ENCODE results near the gene ARHGAP11B.
"Not testable (repeated sequence)": the region's sequence is repeated elsewhere in the genome, so short reads cannot be mapped to it uniquely, and the experiment has no call there.

Gene ARHGAP11B

DNA sequence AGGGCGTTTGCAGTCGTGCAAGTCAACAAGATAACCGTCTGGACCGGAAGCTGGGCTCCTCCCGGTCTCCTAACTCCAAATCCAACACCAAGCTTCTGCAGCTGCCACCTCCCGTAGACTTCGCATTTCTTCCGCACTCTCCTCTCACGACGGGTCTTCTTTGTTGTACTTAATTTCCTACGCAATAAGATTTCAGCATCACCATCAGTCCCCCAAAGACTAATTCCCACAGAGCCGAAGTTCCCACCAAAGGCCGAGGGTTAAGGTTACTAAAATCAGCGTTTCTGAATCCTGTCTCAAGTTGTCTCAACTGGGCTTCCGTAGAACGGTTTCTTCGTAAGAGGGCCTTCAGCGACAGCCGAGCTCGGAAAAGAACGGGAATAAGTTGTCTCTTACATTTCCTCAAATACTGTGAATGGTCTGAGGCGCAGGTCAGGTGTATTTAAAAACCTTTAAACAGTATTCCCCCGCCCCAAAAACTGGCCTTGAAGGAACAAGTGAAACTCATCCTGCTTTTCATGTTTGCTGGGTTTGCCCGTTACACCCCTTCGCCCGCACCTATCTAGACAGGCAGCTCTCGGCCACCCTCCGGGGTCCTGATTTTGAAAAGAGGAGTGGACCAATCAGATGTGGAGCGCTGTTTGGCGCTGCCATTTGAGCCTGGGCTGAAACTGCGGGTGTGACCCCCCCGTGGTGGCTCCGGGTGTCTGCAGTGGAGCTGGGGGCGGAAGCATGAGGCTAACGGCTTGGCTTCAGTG lies at the start of gene ARHGAP11B:
TSS of gene ARHGAP11B (plus strand) at position 693 of the 758 bp plus-strand sequence.
- peak; percentile 97 for FAIRE-seq
- DNase-seq (ENCODE audit: insufficient read length, low spot score) = peak; percentile 31

DNA sequence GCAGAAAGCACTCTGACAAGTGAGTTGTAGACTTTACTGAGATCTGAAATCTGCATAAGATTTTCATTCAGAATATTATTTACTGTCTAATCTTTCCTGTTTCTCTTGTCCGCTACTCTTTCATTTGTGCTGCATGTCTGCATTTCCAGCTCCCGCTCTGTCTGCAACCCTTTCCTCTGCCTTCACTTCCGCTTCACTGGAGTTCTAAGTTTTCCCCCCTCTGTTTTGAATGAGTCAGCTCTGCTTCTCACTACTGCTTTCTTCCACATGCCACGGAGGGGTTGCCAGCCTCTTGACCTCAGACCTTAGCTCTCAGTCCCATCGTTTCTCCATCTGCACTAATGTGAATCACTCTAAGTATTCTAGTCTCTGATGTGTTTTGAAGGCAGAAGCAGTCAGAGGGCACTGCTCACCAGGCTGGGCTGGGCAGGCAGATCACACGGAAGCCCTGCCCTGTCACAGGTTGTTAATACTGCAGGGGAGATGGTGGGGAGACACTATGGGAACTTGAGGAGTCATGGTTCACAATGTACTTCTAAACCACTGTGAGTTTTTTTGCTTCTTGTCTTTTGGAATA lies 46.4 kb upstream of the ARHGAP11B start:
- not testable (repeated sequence) for DNase-seq (ENCODE audit: insufficient read length, low spot score); FAIRE-seq

DNA sequence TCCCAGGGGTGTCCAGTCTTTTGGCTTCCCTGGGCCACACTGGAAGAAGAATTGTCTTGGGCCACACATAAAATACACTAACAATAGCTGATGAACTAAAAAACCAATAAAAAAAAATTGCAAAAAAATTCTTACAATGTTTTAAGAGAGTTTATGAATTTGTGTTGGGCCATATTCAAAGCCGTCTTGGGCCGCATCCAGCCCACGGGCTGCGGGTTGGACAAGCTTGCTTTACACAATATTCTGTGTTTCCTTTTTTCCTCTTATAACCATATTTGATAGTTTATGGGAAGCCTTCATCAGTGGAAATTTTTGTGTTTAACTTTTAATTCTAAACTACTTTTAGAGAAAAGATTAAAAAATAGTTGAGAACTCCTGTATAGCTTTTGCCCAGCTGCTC lies 45.2 kb upstream of the ARHGAP11B start:
- FAIRE-seq; DNase-seq (ENCODE audit: insufficient read length, low spot score): not testable (repeated sequence)

DNA sequence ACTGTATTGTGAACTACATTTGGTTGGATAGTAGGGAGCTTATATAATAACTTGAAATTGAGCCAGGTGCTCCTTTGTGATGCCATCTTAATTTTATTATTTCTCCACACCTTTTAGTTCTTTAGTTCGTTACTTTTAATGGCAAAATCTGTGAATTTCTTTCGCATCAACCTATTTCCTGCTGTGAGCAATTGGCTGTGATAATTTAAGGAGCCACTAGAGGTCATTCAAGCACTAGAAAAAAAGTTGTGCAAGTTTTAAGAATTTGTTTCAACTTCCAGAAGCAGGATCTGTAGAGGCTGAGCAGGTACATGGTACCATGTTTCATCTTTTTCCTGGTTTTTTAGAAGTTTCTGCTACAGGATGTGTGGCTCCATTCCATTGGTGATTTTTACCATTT lies 27.0 kb upstream of the ARHGAP11B start:
- DNase-seq (ENCODE audit: insufficient read length, low spot score); FAIRE-seq: not testable (repeated sequence)

DNA sequence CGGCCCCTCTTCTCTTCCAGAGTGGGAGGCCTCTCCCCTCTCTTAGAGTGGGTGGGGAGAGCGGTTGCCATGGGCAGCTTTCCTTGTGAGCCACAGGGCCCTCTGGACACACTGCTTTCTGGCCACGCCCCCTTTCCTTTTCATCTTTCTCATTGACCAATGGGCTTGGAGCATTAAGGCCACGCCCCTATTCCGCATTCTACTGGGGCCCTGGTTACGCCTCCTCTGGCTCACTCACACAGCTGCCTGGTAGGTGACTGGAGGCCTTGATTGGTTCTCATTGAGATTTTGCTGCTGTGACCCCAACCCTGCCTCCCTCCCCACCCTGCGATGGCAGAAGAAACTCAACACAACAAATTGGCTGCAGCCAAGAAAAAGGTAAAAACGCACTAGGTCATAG lies 22.1 kb upstream of the ARHGAP11B start, which contains the start of gene GOLGA8H:
TSS of gene GOLGA8H (plus strand) at position 233 of the 400 bp plus-strand sequence. CDS start at position 331, 98 bp downstream.
- FAIRE-seq; DNase-seq (ENCODE audit: insufficient read length, low spot score): not testable (repeated sequence)

DNA sequence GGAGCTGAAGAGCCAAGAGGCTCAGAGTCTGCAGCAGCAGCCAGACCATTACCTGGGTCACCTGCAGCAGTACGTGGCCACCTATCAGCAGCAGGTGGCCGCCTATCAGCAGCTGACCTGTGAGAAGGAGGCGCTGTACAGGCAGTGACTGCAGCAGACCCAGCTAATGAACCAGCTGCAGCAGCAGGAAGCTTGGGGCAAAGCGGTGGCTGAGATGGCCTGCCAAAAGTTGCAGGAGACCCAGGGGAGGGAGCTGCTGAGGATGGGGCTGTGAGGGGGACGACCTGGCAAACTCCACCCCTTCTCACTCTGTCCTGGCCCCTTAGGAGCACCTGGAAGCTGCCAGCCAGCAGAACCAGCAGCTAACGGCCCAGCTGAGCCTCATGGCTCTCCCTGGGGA lies 13.7 kb upstream of the ARHGAP11B start:
- FAIRE-seq; DNase-seq (ENCODE audit: insufficient read length, low spot score): not testable (repeated sequence)

DNA sequence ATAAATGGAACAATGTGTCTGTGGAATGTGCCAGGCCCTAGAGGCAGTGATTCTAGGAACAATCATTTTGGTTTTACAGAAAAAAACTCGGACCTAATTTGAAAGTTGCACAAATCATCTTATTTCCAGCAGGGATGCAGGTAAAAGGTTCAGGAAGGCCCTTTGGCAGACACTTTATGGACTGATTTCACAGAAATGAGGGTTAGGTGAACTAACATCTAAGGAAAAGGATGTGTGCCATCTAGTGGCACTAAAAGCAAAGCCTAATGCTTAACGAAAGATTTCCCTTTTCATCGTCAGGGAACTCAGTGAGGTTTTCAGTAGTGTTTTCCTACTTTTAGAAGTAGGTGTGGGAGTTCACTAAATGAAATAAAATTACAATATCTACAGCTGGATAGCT lies 4.6 kb upstream of the ARHGAP11B start:
- FAIRE-seq = peak; percentile 91
- DNase-seq (ENCODE audit: insufficient read length, low spot score) = not testable (repeated sequence)

DNA sequence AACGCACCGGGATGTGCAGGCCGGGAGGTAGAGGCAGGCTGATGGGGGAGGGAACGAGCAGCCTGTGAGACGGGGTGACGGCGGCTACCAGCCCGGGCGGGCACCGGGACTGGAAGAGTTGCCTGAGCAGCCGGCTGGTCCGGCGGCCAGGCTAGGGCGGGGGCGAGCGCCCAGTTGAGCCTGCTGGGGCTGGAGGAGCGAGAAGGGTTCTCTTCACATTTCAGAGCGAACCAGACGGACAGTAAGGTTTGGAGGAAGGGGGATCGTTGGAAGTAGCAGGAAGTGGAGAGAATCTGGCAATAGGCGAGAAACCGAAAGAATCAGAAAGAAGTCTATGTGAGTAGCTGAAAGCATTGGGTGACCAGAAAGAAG lies 252 bp downstream of the ARHGAP11B start:
- not testable (repeated sequence) for FAIRE-seq

DNA sequence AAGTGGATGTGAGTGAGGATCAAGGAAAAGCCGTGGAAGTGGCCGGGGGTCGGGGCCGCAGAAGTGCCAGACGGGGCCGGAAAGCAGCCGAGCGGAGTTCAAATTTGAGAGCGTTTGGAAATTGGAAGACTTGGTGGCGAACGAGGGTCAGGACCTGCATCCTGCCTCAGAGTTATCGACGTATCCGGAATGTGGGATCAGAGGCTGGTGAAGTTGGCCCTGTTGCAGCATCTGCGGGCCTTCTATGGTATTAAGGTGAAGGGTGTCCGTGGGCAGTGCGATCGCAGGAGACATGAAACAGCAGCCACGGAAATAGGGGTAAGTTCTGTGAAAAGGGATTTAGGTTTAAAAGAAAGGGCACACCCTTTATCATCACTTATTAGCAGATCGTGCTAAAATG lies 704 bp downstream of the ARHGAP11B start:
- not testable (repeated sequence) for DNase-seq (ENCODE audit: insufficient read length, low spot score); FAIRE-seq

More for the DNA sequence above, 252 bp downstream of the ARHGAP11B start:
- DNase-seq (ENCODE audit: insufficient read length, low spot score) = not testable (repeated sequence)

DNA sequence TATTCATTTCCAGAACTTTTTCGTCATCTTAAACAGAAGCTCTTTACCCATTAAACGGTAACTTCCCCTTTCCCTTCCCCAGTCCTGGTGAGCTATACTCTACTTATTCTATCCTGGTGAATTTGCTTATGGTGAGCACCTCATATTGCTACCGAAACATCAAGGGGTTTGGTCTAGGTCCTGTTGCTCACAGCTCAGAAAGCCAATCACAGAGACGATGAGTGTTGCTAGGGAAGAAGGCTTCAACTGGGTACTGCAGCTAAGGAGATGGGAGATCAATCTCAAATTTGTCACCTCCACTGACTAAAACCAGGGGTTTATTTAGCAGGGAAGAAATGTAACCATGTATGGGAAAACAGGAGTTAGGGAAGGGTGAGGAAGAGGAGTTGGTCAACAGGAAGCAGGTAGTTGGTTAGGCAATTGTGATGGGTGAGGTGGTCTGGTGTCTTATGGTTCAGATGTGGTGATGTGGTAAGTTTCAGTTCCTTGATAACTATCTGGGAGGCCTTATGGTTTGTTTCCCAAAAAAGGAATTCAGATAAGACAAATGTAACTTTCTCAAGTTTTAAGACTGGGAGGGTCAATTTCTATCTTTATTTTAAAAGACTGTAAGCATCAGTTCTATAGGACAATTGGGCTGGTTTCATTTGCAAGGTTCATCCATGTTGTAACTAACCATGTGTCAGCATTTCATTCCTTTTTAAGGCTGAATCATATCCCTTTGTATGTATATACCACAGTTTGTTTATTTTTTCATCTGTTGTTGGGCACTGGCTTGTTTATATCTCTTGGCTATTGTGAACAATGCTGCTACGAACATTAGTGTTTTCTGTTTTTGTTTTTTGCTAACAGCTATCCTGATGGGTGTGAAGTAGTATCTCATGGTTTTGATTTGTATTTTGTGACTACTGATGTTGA lies 24.3 kb downstream of the ARHGAP11B start:
- DNase-seq (ENCODE audit: insufficient read length, low spot score) (peak; percentile 16), FAIRE-seq (peak; percentile 65)

DNA sequence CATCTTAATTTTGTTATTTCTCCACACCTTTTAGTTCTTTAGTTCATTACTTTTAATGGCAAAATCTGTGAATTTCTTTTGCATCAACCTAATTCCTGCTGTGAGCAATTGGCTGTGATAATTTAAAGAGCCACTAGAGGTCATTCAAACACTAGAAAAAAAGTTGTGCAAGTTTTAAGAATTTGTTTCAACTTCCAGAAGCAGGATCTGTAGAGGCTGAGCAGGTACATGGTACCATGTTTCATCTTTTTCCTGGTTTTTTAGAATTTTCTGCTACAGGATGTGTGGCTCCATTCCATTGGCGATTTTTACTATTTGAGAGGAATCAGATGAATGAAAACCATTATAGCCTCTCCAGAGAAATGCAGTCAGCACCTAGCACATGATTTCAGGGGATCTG lies 35.2 kb downstream of the ARHGAP11B start:
- FAIRE-seq; DNase-seq (ENCODE audit: insufficient read length, low spot score): not testable (repeated sequence)

DNA sequence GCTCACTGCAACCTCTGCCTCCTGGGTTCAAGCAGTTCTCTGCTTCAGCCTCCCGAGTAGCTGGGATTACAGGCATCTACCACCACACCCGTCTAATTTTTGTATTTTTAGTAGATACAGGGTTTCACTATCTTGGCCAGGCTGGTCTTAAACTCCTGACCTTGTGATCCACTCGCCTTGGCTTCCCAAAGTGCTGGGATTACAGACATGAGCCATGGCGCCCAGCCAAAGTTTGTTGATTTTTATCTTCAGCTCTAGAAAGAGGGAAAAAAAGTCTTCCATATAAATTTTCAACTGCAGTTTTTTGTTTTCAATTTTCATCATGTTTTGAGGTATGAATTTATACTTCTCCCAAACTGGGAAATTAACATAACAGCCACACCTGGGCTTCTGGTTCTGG lies 43.7 kb downstream of the ARHGAP11B start:
- not testable (repeated sequence) for DNase-seq (ENCODE audit: insufficient read length, low spot score); FAIRE-seq

DNA sequence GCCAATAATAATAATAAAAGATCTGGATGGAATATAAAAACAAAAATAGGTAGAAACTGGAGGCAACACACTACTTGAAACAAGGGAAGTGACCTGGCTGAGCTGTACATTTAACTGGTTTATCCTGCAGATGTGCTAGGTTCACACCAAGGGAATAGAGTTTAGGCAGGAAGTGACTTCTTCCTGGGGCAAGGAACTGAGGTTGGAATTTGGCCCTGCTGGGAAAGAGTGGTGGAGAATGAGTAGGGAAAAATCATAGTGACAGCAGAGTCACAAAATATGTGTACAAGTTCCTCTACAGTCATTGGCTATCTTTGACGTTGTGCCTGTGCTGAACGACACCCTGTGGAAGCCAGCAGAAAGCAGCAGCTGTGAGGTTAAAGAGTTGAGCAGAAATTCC lies 44.1 kb downstream of the ARHGAP11B start:
- FAIRE-seq (no peak), DNase-seq (ENCODE audit: insufficient read length, low spot score) (no peak)

DNA sequence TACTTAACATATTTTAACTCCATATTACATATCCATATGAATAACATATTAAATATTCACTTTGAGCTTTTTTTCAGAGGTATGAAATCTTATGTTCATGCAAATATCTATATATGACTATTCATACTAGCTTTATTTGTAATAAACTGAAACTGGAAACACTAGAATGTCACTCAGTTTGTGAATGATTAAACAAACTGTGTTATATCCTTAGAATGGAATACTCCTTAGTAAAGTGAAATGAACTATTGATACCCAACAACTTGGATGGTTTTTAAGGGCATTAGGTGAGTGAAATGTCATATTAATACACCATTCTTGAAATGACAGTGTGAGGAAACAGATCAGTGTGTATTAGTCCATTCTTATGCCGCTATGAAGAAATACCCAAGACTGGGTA lies 45.4 kb downstream of the ARHGAP11B start:
- DNase-seq (ENCODE audit: insufficient read length, low spot score) (no peak), FAIRE-seq (no peak)

DNA sequence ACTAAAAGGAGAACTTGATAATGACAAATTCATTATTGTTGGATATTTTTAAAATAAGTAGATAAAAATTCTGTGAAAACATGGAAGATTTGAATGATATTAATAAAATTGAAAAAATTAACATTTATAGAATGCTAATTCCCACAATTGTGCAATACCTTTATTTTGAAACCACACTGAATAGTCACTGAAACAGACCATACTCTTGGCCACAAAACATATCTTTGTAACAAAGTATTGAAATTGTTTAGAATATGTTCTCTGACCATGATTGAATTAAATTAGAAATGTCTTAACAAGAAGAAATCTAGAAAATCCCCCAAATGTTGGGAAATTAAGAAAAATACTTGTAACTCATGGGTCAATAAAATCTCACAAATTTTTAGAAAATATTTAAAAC lies 49.2 kb downstream of the ARHGAP11B start:
- DNase-seq (ENCODE audit: insufficient read length, low spot score) (no peak), FAIRE-seq (no peak)

DNA sequence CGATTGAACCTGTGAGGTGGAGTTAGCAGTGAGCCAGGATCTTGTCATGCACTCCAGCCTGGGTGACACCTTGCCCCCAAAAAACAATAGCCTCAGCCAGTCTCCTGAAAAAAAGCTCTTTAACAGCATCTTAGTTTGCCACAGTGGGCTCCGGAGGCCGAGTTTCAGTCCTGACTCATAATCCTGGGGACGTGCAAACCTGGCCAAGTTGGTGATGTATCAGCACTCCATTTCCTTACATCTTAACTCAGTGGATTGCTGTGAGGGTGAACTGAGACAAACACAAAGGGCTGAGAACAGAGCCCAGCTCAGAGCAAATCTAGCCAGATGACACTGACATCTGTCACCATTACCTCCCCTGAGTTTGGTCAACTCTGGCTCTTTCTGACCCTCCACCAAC lies 50.0 kb downstream of the ARHGAP11B start:
- not testable (repeated sequence) for DNase-seq (ENCODE audit: insufficient read length, low spot score); FAIRE-seq

DNA sequence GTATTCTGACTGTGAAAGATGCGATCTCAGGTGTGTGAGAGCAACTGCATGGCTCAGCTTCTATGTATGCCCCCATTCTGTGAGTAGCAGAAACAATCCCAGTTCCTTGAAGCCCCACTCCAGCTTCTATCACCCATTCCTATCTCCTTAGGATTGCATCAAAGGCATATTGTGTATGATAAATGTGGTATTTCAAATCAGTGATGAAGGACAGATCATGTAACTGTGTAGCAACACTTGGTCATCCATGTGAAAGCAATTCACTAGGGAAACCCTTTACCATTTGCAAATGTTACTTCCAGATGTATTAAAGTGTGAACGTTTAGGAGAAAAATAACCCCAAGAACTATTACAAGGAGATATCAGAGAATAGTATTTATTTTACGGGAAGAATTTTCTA lies 55.1 kb downstream of the ARHGAP11B start:
- FAIRE-seq; DNase-seq (ENCODE audit: insufficient read length, low spot score): not testable (repeated sequence)

DNA sequence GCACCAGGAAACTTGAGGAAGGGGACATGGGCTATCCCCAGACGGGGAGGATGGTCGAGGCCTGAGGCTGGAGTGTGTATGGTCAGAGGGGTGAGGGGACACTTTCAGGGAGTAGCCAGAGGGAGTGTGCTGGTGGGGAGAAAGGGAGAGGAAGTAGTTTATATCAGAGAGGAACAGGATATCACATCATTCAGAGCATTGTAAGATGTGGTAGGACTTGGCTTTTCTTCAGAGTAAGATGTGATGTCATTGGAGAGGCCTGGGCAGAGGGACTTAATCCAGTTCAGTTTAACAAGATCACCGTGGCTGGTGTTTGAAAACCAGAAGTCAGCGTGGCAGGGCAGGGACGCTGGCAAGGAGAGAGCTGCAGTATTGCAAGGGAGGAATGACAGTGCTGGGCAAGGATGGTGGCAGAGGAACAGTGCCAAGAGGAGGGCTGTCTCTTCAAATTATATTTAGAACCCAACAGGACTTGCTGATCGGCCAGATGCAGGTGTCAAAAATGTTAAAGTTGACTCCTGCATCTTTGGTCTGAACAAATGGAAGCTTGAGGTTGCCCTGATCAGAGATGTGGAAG lies 59.9 kb downstream of the ARHGAP11B start:
- DNase-seq (ENCODE audit: insufficient read length, low spot score); FAIRE-seq: not testable (repeated sequence)

DNA sequence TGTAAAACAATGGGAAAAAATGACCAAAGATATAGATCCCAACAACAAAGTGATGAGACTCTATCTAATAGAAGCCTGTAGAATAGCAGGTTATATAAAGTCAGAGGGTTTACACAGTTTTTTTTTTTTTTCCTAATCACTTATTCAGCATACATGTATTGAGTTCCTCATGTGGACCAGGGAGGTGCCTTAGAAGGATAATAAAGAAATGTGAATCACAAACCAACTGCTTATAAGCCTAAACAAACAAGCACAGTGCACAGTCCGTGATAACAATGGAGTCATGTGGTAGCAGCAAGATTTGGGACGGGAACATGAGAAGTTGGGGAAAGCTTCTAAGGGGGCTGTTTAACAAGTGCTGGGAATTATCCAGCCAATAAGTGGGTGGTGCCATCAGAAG lies 60.7 kb downstream of the ARHGAP11B start:
- not testable (repeated sequence) for DNase-seq (ENCODE audit: insufficient read length, low spot score); FAIRE-seq

Measured in GM19239 (cell line).